Breast epithelium (tissue), 4 donors: ENCODE measurements around the gene ENG. TPM values are rescaled to one million over a fixed set of nuclear protein-coding genes. Genes with fewer than 3 reads are reported as not detected.

Source experiments
- DNase-seq, 2 donors: peaks; one replicate each; pipeline ENCODE4 v3.0.0-alpha.2; 2019; ENCODE audit warnings: low spot score in 2 of 2
- H3K27ac ChIP-seq, 2 donors: fragments of 200-600 bp; sonication (generic) in 1 of 2; one replicate each; pipeline ENCODE4 v1.5.1; 2016 to 2019; ENCODE audit warnings: mild to moderate bottlenecking in 1 of 2
- H3K27me3 ChIP-seq, 2 donors: fragments of 200-600 bp; sonication (generic) in 1 of 2; one replicate each; pipeline versions ENCODE4 v1.5.1 to v1.6.0; 2017 to 2019; ENCODE audit warnings: control low read depth in 1 of 2, mild to moderate bottlenecking in 1 of 2
- H3K36me3 ChIP-seq: fragments of 200-600 bp; one replicate; pipeline ENCODE4 v1.5.1; 2019
- H3K4me1 ChIP-seq, 2 donors: fragments of 200-600 bp; sonication (generic); one replicate each; pipeline ENCODE4 v1.5.1; 2016 to 2019; ENCODE audit warnings: control low read depth in 1 of 2
- H3K4me3 ChIP-seq, 3 donors: fragments of 200-600 bp; sonication (generic); 1 replicate in 2 of 3; 2 replicates in 1 of 3; pipeline ENCODE4 v1.5.1; 2016 to 2019; ENCODE audit warnings: mild to moderate bottlenecking in 3 of 3, moderate library complexity in 2 of 3
- H3K9me3 ChIP-seq, 2 donors: fragments of 200-600 bp; sonication (generic) in 1 of 2; one replicate each; pipeline ENCODE4 v1.5.1; 2016 to 2019; ENCODE audit warnings: control low read depth in 1 of 2
- POLR2A ChIP-seq: fragments of 450-650 bp; IDR thresholded peaks from one replicate; pipeline ENCODE4 v1.6.1; 2016; ENCODE audit warnings: antibody characterized with exemption, mild to moderate bottlenecking, moderate library complexity
- POLR2AphosphoS5 ChIP-seq, 3 donors: sonication (generic); formaldehyde crosslinking; IDR thresholded peaks; one replicate each; pipeline ENCODE4 v1.6.1; 2017; ENCODE audit warnings: antibody characterized with exemption in 3 of 3
- intact Hi-C: fragments of 100-400 bp; cut with DNase I; formaldehyde crosslinking; loops from one replicate; pipeline ENCODE4 v1.15.1; 2023; ENCODE audit warnings: low total_unique reads
- total RNA-seq, 3 donors: library from RNA; depleted of rRNA; stranded (reverse); fragments of >200 nt; gene quantifications; one replicate each; pipeline ENCODE4 v1.1.0, GENCODE V29; 2016
- TF ChIP-seq, protein P1 (sequence below), 3 donors: fragments of 450-650 bp; IDR thresholded peaks; one replicate each; pipeline ENCODE4 v1.5.1; 2016 to 2017; ENCODE audit warnings: antibody characterized with exemption in 3 of 3, mild to moderate bottlenecking in 3 of 3, moderate library complexity in 3 of 3

ENG gene
- total RNA-seq, 3 donors from 2014 or later, result 21.5 to 50.8 (median 30.9) TPM

DNA sequence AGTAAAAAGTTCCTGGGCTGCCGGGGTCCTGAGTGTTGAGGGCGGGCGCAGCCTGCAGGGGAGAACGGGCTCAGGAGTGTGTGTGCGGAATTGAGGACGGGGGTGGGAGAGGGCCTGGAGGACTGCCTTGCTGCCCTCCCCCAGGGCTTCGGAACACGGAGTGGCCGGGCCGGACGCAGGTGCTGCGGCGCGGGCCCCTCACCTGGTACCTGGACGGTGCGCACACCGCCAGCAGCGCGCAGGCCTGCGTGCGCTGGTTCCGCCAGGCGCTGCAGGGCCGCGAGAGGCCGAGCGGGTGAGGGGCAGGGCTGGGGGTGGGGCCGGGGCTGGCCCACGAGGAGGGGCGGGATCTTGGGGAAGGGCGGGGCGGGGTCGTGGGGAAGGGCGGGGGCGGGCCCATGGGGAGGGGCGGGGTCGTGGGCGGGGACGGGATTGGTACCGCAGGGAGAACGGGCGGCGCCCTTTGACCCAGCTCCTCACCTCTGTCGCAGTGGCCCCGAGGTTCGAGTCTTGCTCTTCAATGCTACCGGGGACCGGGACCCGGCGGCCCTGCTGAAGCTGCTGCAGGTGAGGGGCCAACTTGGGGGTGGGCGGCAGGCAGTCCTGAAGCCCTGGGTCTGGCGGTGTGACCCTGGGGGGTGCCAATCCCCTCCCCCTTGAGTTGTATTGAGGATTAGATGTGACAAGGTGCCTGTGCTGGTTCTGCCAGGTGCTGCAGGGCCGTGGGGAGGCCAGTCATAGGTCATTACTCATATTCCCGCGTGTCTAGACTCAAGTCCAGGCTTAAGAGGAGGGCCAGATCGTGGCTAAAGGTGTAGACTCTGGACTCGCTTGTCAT is 44.7 kb downstream of the ENG start:
- H3K4me3 ChIP-seq, result peak overlapping the region in 2 of 3 donors; percentile 35 to 55
- intact Hi-C loops, result loop anchor here (1.0 to 5.0 kb wide), 2 partner anchors 38 to 1138 kb away; partner anchors contain the start of genes DOLK and NUP188
- no peaks in the 10 kb centered on the region for H3K9me3 ChIP-seq
- H3K27me3 ChIP-seq, result no peaks in the 10 kb centered on the region
- TF ChIP-seq POLR2AphosphoS5 (IDR thresholded peaks at IDR 0.05), result no peak
- TF ChIP-seq POLR2A, result no peak
- TF ChIP-seq, protein P1, sequence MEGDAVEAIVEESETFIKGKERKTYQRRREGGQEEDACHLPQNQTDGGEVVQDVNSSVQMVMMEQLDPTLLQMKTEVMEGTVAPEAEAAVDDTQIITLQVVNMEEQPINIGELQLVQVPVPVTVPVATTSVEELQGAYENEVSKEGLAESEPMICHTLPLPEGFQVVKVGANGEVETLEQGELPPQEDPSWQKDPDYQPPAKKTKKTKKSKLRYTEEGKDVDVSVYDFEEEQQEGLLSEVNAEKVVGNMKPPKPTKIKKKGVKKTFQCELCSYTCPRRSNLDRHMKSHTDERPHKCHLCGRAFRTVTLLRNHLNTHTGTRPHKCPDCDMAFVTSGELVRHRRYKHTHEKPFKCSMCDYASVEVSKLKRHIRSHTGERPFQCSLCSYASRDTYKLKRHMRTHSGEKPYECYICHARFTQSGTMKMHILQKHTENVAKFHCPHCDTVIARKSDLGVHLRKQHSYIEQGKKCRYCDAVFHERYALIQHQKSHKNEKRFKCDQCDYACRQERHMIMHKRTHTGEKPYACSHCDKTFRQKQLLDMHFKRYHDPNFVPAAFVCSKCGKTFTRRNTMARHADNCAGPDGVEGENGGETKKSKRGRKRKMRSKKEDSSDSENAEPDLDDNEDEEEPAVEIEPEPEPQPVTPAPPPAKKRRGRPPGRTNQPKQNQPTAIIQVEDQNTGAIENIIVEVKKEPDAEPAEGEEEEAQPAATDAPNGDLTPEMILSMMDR (IDR thresholded peaks at IDR 0.05), result no peak
- H3K4me1 ChIP-seq, result no peaks in the 10 kb centered on the region
- peak overlapping the region; percentile 12 to 68 for H3K27ac ChIP-seq
- H3K36me3 ChIP-seq, result peaks cover 14% of the 10 kb centered on the region
- DNase-seq, result no peak

DNA sequence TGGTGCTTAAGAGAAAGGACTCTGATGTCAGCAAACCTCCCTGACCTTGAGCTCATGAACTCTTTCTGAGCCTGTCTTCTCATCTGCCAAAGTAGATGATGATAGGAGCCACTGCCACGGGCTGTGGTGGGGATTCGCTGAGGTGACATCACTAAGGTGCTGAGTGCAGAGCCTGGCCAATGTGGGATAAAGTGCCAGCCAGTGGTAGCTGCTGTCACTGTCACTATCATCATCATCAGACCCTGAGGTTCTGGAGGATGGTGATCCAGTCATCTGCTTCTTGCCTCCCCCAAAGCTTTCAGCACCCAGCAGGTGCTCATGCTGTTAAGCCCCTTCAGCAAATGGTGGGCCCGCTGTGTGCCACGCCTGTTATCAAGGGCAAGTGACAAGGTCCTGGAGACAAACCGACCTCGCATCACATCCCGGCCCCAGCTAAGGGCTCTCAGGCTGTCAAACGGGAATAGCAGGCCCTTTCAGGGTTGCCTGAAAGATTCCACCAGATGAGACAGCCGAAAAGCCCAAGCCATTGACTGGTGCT is 45.4 kb downstream of the ENG start:
- no peaks in the 10 kb centered on the region for H3K27me3 ChIP-seq
- TF ChIP-seq POLR2AphosphoS5 (IDR thresholded peaks at IDR 0.05), result no peak
- no peak for TF ChIP-seq POLR2A
- TF ChIP-seq, protein P1 (IDR thresholded peaks at IDR 0.05), result no peak
- peak overlapping the region in 1 of 2 donors; percentile 10 for H3K27ac ChIP-seq
- peaks cover 14% of the 10 kb centered on the region for H3K36me3 ChIP-seq
- peak overlapping the region in 2 of 3 donors; percentile 35 to 55 for H3K4me3 ChIP-seq
- H3K4me1 ChIP-seq, result peaks cover 4 to 5% of the 10 kb centered on the region in 2 donors
- intact Hi-C loops, result no loop called here
- no peaks in the 10 kb centered on the region for H3K9me3 ChIP-seq
- DNase-seq, result no peak

DNA sequence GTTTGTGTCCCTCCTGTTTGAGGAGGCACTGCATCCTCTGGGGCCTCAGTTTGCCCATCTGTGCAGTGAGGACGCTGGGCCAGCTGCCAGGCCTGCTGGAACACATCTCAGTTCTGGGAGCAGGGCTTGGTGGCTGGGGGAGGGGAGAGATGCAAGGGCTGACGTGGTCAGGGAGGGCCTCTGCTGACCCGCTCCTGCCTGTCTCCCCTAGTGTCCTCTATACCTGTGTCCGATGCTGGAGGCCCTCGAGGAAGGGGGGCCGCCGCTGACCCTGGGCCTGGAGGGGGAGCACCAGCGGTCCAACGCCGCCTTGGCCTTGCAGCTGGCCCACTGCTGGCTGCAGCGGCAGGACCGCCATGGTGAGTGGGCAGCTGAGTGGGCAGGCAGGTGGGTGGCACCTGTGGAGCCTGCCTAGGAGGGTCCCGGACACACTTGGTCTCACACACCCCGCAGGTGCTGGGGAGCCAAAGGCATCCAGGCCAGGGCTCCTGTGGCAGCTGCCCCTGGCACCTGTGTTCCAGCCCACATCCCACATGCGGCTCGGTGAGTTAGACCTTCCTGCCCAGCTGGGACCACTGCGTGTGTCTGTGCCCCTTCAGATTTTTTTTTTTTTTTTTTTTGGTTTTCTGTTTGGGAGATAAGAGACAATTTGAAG is 46.0 kb downstream of the ENG start:
- H3K27me3 ChIP-seq, result no peaks in the 10 kb centered on the region
- H3K4me1 ChIP-seq, result peaks cover 9 to 10% of the 10 kb centered on the region in 2 donors
- peaks cover 14% of the 10 kb centered on the region for H3K36me3 ChIP-seq
- TF ChIP-seq POLR2AphosphoS5 (IDR thresholded peaks at IDR 0.05) (no peak), POLR2A (no peak)
- TF ChIP-seq, protein P1 (IDR thresholded peaks at IDR 0.05), result no peak
- no peak overlapping the region for H3K4me3 ChIP-seq
- DNase-seq, result no peak
- intact Hi-C loops, result no loop called here
- no peaks in the 10 kb centered on the region for H3K9me3 ChIP-seq
- H3K27ac ChIP-seq, result no peak overlapping the region

DNA sequence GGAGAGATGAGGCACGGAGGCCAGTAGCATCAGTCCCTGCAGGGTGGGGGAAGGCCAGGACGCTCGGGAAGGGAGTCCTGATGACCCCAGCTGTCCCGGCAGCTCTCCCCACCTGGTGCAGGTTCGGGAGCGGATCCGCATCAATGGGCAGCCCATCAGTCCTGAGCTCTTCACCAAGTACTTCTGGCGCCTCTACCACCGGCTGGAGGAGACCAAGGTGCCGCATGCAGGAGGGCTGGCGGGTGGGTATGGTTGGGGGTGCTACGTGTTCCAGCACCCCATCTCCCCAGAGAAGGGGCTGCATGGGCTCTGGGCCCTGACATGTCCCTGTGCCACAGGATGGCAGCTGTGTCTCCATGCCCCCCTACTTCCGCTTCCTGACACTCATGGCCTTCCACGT is 47.6 kb downstream of the ENG start:
- no peaks in the 10 kb centered on the region for H3K27me3 ChIP-seq
- H3K36me3 ChIP-seq, result peaks cover 4% of the 10 kb centered on the region
- H3K4me3 ChIP-seq, result no peak overlapping the region
- no peaks in the 10 kb centered on the region for H3K9me3 ChIP-seq
- DNase-seq, result no peak
- H3K4me1 ChIP-seq, result peaks cover 9 to 10% of the 10 kb centered on the region in 2 donors
- intact Hi-C loops, result no loop called here
- no peak overlapping the region for H3K27ac ChIP-seq
- TF ChIP-seq, protein P1 (IDR thresholded peaks at IDR 0.05), result no peak
- TF ChIP-seq POLR2A (no peak), POLR2AphosphoS5 (IDR thresholded peaks at IDR 0.05) (no peak)
